Transverse colon (tissue), 4 donors: ENCODE data around the gene MFF. TPM values are rescaled to one million over a fixed set of nuclear protein-coding genes. Genes with fewer than 3 reads are reported as not detected.
A peak's percentile ranks its signal among the peaks of the same experiment; 100 is the strongest.

Experiments
- DNase-seq: peaks from one replicate; pipeline ENCODE4 v3.0.0-alpha.2; 2019
- H3K27ac ChIP-seq, 4 donors: fragments of 200-600 bp; sonication (generic); 2 replicates each; pipeline ENCODE4 v1.5.1; 2016 to 2018; ENCODE audit warnings: inconsistent platforms in 4 of 4
- H3K27me3 ChIP-seq: fragments of 200-600 bp; sonication (generic); 2 replicates; pipeline ENCODE4 v1.5.1; 2017; ENCODE audit warnings: inconsistent platforms
- H3K36me3 ChIP-seq, 4 donors: fragments of 200-600 bp; sonication (generic); 2 replicates each; pipeline ENCODE4 v1.5.1; 2017 to 2019; ENCODE audit warnings: inconsistent platforms in 4 of 4
- H3K4me1 ChIP-seq, 4 donors: fragments of 200-600 bp; sonication (generic); 2 replicates each; pipeline ENCODE4 v1.5.1; 2017 to 2020; ENCODE audit warnings: inconsistent platforms in 4 of 4
- H3K4me3 ChIP-seq, 4 donors: fragments of 200-600 bp; sonication (generic); 1 replicate in 1 of 4; 2 replicates in 3 of 4; pipeline versions ENCODE4 v1.5.1 to v1.6.1; 2017 to 2019; ENCODE audit warnings: inconsistent platforms in 4 of 4
- H3K9me3 ChIP-seq, 2 donors: fragments of 200-600 bp; sonication (generic); 2 replicates each; pipeline ENCODE4 v1.5.1; 2017 to 2019; ENCODE audit warnings: inconsistent platforms in 2 of 2
- CTCF ChIP-seq, 5 experiments: fragments of 200-600 bp in 3 of 5; fragments of 450-650 bp in 2 of 5; sonication (generic) in 3 of 5; IDR thresholded peaks; 1 replicate in 2 of 5; 2 replicates in 3 of 5; pipeline ENCODE4 v1.5.1; 2016 to 2017; ENCODE audit warnings: antibody characterized with exemption in 5 of 5, inconsistent platforms in 3 of 5, mild to moderate bottlenecking in 2 of 5, moderate library complexity in 1 of 5
- EP300 ChIP-seq: sonication (generic); formaldehyde crosslinking; IDR thresholded peaks from one replicate; pipeline ENCODE4 v1.6.1; 2017; ENCODE audit warnings: antibody characterized with exemption, low read depth
- POLR2A ChIP-seq: fragments of 450-650 bp; IDR thresholded peaks from one replicate; pipeline ENCODE4 v1.6.1; 2016; ENCODE audit warnings: antibody characterized with exemption, mild to moderate bottlenecking, moderate library complexity
- POLR2AphosphoS5 ChIP-seq, 3 donors: sonication (generic); formaldehyde crosslinking; IDR thresholded peaks; one replicate each; pipeline ENCODE4 v1.6.1; 2016; ENCODE audit warnings: antibody characterized with exemption in 3 of 3
- WGBS, 2 donors: methylation state at CpG; one replicate each; pipeline ENCODE4 v1.1.5; 2018; ENCODE audit warnings: low coverage in 1 of 2; 5-methylcytosine and 5-hydroxymethylcytosine counted together
- in situ Hi-C, 4 donors: fragments of 200-750 bp; cut with MboI; loops; one replicate each; pipeline versions ENCODE4 v1.15.0 to v1.15.1; 2017; ENCODE audit warnings: low sequenced_read_pairs in 3 of 4, low pct_ligation_motif_present in 1 of 4, low pct_unique_long_range_greater_than_20kb in 1 of 4
- intact Hi-C: fragments of 100-400 bp; cut with DNase I; formaldehyde crosslinking; loops from one replicate; pipeline ENCODE4 v1.15.1; 2023; ENCODE audit warnings: low total_unique reads
- total RNA-seq, 4 donors: library from RNA; depleted of rRNA; stranded (reverse); fragments of >200 nt; gene quantifications; one replicate each; pipeline ENCODE4 v1.1.0, GENCODE V29; 2016

MFF gene, protein sequence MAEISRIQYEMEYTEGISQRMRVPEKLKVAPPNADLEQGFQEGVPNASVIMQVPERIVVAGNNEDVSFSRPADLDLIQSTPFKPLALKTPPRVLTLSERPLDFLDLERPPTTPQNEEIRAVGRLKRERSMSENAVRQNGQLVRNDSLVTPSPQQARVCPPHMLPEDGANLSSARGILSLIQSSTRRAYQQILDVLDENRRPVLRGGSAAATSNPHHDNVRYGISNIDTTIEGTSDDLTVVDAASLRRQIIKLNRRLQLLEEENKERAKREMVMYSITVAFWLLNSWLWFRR
- 100 to 1,000 TPM in 2 of 4 donors, 10 to 100 TPM in 2; 22.3 to 127 (median 103) TPM for total RNA-seq

DNA sequence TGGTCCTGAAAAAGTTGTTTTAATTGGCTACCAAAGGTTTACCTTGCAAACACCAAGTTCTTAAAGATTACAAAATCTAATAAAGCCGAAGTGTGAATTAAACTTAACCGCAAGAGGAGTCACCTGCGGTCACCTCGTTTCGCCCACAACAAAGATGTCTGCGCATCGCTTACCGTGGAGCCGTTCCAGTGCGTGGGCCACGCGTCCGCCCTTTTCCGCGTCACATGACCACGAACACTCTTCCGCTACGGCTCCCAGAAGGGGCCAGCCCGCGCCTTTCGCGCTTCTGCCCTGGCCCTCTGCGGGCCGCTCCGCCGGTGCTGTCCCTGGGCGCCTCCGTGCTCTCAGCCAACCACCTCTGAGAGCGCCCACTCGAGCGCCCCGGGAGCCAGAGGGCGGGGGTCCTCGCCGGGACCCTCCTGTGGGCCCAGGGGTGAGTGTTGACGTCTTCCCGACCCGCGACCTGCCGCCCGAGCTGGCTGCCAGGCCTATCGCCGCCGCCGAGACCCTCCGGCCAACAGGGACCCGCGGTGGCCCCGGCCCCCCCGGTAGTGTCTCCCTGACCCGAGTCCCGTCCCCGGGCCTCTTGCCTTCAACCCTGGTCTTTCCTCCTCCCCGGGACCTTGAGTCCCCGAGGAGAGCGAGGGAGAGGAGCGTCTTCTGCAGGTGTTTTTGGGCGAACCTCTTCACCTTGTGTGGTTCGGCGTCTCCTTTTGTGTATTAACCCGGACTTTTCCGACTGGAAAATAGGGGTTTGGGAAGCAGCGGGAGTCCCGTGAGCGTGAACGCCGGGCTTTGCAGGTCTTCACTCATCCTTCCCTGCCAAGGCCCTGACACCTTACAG lies at the start of gene MFF:
TSS of gene MFF (plus strand) at position 257 of the 844 bp plus-strand sequence. CDS start 5,415 bp downstream, outside the sequence.
- H3K9me3 ChIP-seq = no peaks in the 10 kb centered on the region
- no peaks in the 10 kb centered on the region for H3K36me3 ChIP-seq
- intact Hi-C loops (no loop called here), in situ Hi-C loops (no loop called here)
- no peaks in the 10 kb centered on the region for H3K27me3 ChIP-seq
- H3K4me1 ChIP-seq = peaks cover 7 to 37% (median 14%) of the 10 kb centered on the region in 4 donors
- H3K4me3 ChIP-seq = peak within 1 kb of the TSS; percentile 93 to 99 (median 98)
- peak; percentile 95 for DNase-seq
- 0 to 1% methylated on average over 4 to 66 of the region's 67 CpGs for WGBS, 2 donors
- H3K27ac ChIP-seq = peak within 1 kb of the TSS; percentile 91 to 97 (median 94)
- TF ChIP-seq POLR2AphosphoS5 (IDR thresholded peaks at IDR 0.05) = peak; percentile 87 to 94 (median 91)
- no peak for TF ChIP-seq EP300
- TF ChIP-seq CTCF (IDR thresholded peaks at IDR 0.05) = peak in 1 of 5 experiments; percentile 12
- peak; percentile 84 for TF ChIP-seq POLR2A

GRCh38 chr2:227280895-227281294 lies 44.2 kb upstream of the MFF start:
- TF ChIP-seq CTCF (IDR thresholded peaks at IDR 0.05) (no peak), POLR2AphosphoS5 (IDR thresholded peaks at IDR 0.05) (no peak), EP300 (no peak), POLR2A (no peak)
- Histone ChIP-seq H3K36me3 (no peaks in the 10 kb centered on the region), H3K4me1 (no peaks in the 10 kb centered on the region), H3K4me3 (no peak overlapping the region), H3K27ac (no peak overlapping the region), H3K27me3 (no peaks in the 10 kb centered on the region), H3K9me3 (no peaks in the 10 kb centered on the region)
- no peak for DNase-seq
- in situ Hi-C loops = no loop called here
- intact Hi-C loops = no loop called here

GRCh38 chr2:227285741-227286236 lies 39.3 kb upstream of the MFF start:
- intact Hi-C loops (no loop called here), in situ Hi-C loops (no loop called here)
- Histone ChIP-seq H3K27me3 (no peaks in the 10 kb centered on the region), H3K4me3 (no peak overlapping the region), H3K27ac (no peak overlapping the region), H3K9me3 (no peaks in the 10 kb centered on the region), H3K4me1 (no peaks in the 10 kb centered on the region), H3K36me3 (no peaks in the 10 kb centered on the region)
- WGBS, 2 donors = 57 to 75% methylated on average over 6 of the region's 6 CpGs
- DNase-seq = no peak
- TF ChIP-seq EP300 (no peak), POLR2A (no peak), POLR2AphosphoS5 (IDR thresholded peaks at IDR 0.05) (no peak), CTCF (IDR thresholded peaks at IDR 0.05) (no peak)

GRCh38 chr2:227287771-227288170 lies 37.3 kb upstream of the MFF start:
- TF ChIP-seq POLR2A = no peak
- no peak for TF ChIP-seq CTCF (IDR thresholded peaks at IDR 0.05)
- TF ChIP-seq POLR2AphosphoS5 (IDR thresholded peaks at IDR 0.05) = no peak
- TF ChIP-seq EP300 = no peak
- no peaks in the 10 kb centered on the region for H3K9me3 ChIP-seq
- H3K4me3 ChIP-seq = no peak overlapping the region
- WGBS, 2 donors = 77 to 87% methylated on average over 3 to 5 of the region's 5 CpGs
- H3K4me1 ChIP-seq = no peaks in the 10 kb centered on the region
- no peak for DNase-seq
- no peaks in the 10 kb centered on the region for H3K36me3 ChIP-seq
- no peak overlapping the region for H3K27ac ChIP-seq
- in situ Hi-C loops = no loop called here
- intact Hi-C loops = no loop called here
- H3K27me3 ChIP-seq = no peaks in the 10 kb centered on the region
